K562 (cell line): ENCODE measurements around the gene GBP7. TPM values are rescaled to one million over a fixed set of nuclear protein-coding genes. Genes with fewer than 3 reads are reported as not detected.

Source experiments
- CCAR2 ChIP-seq: fragments of 200-400 bp; formaldehyde crosslinking; IDR thresholded peaks from 2 replicates; pipeline ENCODE4 v1.6.1; 2017; ENCODE audit warnings: mild to moderate bottlenecking, low read depth, low read length
- CCNT2 ChIP-seq: IDR thresholded peaks from 2 replicates; pipeline ENCODE4 v1.6.1; 2011; ENCODE audit warnings: borderline replicate concordance, low read depth, mild to moderate bottlenecking, moderate library complexity, mixed read lengths, low read length; ENCODE audit not compliant: insufficient read length; ENCODE audit errors: extremely low read depth
- COPS2 ChIP-seq: fragments of 450-650 bp; conservative IDR thresholded peaks from 2 replicates; pipeline ENCODE4 v1.6.1; 2016; ENCODE audit warnings: mild to moderate bottlenecking, moderate library complexity
- E2F3 ChIP-seq: fragments of 250-450 bp; sonication (Bioruptor Pico); IDR thresholded peaks from 2 replicates; pipeline ENCODE4 v1.4.0; 2020; ENCODE audit warnings: mild to moderate bottlenecking
- NFE2 ChIP-seq: IDR thresholded peaks from 2 replicates; pipeline ENCODE4 v1.6.1; 2014; ENCODE audit warnings: antibody characterized with exemption, low read depth
- NFRKB ChIP-seq: fragments of 450-650 bp; IDR thresholded peaks from 2 replicates; pipeline ENCODE4 v1.6.1; 2016; ENCODE audit warnings: low read depth
- PPARD ChIP-seq: fragments of 250-450 bp; sonication (Bioruptor Pico); IDR thresholded peaks from 2 replicates; pipeline ENCODE4 v1.8.0; 2022; ENCODE audit warnings: inconsistent platforms, mild to moderate bottlenecking, moderate library complexity
- RBBP5 ChIP-seq: fragments of 200-600 bp; sonication (generic); IDR thresholded peaks from 2 replicates; pipeline ENCODE4 v1.6.1; 2012; ENCODE audit warnings: borderline replicate concordance, mild to moderate bottlenecking, low read length, control low read depth, inconsistent platforms; ENCODE audit not compliant: insufficient read depth, poor library complexity, severe bottlenecking
- ZNF431 ChIP-seq: sonication (generic); formaldehyde crosslinking; IDR thresholded peaks from 2 replicates; pipeline ENCODE4 v1.8.0; 2022; ENCODE audit warnings: mild to moderate bottlenecking, missing genetic modification reagents
- polyA plus RNA-seq, 8 experiments: library from polyadenylated mRNA; depleted of rRNA in 4 of 8; stranded (reverse) in 5 of 8; unstranded in 3 of 8; fragments of >200 nt; fragmentation: Nextera tagmentation in 2 of 8; fragmentation: Illumina TruSeq in 1 of 8; extraction: Ambion mirVana in 2 of 8; extraction: Trizol in 1 of 8; gene quantifications; 2 replicates each; pipeline versions ENCODE4 v1.2.1 to v1.2.3, GENCODE V29; 2011 to 2014; ENCODE audit warnings: inconsistent platforms in 1 of 8, missing spikeins in 1 of 8
- total RNA-seq, 7 experiments: library from RNA; depleted of rRNA in 6 of 7; stranded (reverse); fragments of >200 nt in 6 of 7; fragmentation: Illumina TruSeq in 2 of 7; extraction: Trizol in 2 of 7; gene quantifications; 2 replicates each; pipeline versions ENCODE4 v1.2.1 to v1.2.3, GENCODE V29; 2011 to 2021; ENCODE audit warnings: low replicate concordance in 1 of 7
- TF ChIP-seq, protein P1 (sequence below): IDR thresholded peaks from 2 replicates; pipeline ENCODE4 v1.6.1; 2012; ENCODE audit warnings: low read depth, low read length, improper control_type of control experiment, borderline replicate concordance
- TF ChIP-seq, protein P2 (sequence below): fragments of 450-650 bp; IDR thresholded peaks from 2 replicates; pipeline ENCODE4 v1.6.1; 2016; ENCODE audit warnings: mild to moderate bottlenecking, moderate library complexity
- TF ChIP-seq, protein P3 (sequence below): fragments of 250-450 bp; sonication (Bioruptor Pico); IDR thresholded peaks from 2 replicates; pipeline ENCODE4 v1.8.0; 2021; ENCODE audit warnings: moderate library complexity, mild to moderate bottlenecking, inconsistent platforms
- TF ChIP-seq, protein P4 (sequence below): fragments of 250-450 bp; sonication (Bioruptor Pico); IDR thresholded peaks from 2 replicates; pipeline ENCODE4 v1.9.0; 2021; ENCODE audit warnings: mild to moderate bottlenecking, inconsistent platforms

The GBP7 gene
- total and polyA plus RNA-seq, 9 of the 15 experiments (the other 6 are each of a cell fraction or from before 2014, with no cell fraction given): 0.03 TPM; not detected in 8

DNA sequence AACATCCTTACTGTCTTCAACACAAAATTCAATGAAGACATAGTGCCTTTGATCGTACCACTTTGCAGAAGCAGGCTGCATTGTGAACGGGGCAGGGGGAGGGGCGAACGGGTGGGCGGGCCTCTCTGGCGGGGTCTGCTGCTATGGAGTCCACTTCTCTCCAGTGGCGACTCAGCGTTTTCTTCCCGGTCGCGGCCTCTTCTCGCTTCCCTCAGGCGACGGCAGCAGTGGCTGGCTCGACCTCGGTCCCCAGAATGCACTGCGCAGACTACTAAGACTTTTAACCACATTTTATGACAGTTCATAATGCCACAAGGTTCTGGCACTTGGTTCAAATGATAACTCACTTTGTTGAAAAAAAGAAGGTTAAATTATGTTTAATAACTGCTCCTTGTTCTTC lies 71.1 kb downstream of the GBP7 start (continued):
- TF ChIP-seq, protein P1, sequence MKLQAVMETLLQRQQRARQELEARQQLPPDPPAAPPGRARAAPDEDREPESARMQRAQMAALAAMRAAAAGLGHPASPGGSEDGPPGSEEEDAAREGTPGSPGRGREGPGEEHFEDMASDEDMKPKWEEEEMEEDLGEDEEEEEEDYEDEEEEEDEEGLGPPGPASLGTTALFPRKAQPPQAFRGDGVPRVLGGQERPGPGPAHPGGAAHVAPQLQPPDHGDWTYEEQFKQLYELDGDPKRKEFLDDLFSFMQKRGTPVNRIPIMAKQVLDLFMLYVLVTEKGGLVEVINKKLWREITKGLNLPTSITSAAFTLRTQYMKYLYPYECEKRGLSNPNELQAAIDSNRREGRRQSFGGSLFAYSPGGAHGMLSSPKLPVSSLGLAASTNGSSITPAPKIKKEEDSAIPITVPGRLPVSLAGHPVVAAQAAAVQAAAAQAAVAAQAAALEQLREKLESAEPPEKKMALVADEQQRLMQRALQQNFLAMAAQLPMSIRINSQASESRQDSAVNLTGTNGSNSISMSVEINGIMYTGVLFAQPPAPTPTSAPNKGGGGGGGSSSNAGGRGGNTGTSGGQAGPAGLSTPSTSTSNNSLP: no peak
- TF ChIP-seq, protein P2, sequence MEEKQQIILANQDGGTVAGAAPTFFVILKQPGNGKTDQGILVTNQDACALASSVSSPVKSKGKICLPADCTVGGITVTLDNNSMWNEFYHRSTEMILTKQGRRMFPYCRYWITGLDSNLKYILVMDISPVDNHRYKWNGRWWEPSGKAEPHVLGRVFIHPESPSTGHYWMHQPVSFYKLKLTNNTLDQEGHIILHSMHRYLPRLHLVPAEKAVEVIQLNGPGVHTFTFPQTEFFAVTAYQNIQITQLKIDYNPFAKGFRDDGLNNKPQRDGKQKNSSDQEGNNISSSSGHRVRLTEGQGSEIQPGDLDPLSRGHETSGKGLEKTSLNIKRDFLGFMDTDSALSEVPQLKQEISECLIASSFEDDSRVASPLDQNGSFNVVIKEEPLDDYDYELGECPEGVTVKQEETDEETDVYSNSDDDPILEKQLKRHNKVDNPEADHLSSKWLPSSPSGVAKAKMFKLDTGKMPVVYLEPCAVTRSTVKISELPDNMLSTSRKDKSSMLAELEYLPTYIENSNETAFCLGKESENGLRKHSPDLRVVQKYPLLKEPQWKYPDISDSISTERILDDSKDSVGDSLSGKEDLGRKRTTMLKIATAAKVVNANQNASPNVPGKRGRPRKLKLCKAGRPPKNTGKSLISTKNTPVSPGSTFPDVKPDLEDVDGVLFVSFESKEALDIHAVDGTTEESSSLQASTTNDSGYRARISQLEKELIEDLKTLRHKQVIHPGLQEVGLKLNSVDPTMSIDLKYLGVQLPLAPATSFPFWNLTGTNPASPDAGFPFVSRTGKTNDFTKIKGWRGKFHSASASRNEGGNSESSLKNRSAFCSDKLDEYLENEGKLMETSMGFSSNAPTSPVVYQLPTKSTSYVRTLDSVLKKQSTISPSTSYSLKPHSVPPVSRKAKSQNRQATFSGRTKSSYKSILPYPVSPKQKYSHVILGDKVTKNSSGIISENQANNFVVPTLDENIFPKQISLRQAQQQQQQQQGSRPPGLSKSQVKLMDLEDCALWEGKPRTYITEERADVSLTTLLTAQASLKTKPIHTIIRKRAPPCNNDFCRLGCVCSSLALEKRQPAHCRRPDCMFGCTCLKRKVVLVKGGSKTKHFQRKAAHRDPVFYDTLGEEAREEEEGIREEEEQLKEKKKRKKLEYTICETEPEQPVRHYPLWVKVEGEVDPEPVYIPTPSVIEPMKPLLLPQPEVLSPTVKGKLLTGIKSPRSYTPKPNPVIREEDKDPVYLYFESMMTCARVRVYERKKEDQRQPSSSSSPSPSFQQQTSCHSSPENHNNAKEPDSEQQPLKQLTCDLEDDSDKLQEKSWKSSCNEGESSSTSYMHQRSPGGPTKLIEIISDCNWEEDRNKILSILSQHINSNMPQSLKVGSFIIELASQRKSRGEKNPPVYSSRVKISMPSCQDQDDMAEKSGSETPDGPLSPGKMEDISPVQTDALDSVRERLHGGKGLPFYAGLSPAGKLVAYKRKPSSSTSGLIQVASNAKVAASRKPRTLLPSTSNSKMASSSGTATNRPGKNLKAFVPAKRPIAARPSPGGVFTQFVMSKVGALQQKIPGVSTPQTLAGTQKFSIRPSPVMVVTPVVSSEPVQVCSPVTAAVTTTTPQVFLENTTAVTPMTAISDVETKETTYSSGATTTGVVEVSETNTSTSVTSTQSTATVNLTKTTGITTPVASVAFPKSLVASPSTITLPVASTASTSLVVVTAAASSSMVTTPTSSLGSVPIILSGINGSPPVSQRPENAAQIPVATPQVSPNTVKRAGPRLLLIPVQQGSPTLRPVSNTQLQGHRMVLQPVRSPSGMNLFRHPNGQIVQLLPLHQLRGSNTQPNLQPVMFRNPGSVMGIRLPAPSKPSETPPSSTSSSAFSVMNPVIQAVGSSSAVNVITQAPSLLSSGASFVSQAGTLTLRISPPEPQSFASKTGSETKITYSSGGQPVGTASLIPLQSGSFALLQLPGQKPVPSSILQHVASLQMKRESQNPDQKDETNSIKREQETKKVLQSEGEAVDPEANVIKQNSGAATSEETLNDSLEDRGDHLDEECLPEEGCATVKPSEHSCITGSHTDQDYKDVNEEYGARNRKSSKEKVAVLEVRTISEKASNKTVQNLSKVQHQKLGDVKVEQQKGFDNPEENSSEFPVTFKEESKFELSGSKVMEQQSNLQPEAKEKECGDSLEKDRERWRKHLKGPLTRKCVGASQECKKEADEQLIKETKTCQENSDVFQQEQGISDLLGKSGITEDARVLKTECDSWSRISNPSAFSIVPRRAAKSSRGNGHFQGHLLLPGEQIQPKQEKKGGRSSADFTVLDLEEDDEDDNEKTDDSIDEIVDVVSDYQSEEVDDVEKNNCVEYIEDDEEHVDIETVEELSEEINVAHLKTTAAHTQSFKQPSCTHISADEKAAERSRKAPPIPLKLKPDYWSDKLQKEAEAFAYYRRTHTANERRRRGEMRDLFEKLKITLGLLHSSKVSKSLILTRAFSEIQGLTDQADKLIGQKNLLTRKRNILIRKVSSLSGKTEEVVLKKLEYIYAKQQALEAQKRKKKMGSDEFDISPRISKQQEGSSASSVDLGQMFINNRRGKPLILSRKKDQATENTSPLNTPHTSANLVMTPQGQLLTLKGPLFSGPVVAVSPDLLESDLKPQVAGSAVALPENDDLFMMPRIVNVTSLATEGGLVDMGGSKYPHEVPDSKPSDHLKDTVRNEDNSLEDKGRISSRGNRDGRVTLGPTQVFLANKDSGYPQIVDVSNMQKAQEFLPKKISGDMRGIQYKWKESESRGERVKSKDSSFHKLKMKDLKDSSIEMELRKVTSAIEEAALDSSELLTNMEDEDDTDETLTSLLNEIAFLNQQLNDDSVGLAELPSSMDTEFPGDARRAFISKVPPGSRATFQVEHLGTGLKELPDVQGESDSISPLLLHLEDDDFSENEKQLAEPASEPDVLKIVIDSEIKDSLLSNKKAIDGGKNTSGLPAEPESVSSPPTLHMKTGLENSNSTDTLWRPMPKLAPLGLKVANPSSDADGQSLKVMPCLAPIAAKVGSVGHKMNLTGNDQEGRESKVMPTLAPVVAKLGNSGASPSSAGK: peak; percentile 18; the same call in 1 of the 2 replicates
- no peak for TF ChIP-seq ZNF431 (CRISPR knock-in tag)
- TF ChIP-seq NFE2: peak; percentile 55
- TF ChIP-seq E2F3 (CRISPR knock-in tag): no peak
- TF ChIP-seq RBBP5: no peak
- TF ChIP-seq, protein P3, sequence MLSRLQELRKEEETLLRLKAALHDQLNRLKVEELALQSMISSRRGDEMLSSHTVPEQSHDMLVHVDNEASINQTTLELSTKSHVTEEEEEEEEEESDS (CRISPR knock-in tag): no peak
- no peak for TF ChIP-seq CCAR2
- no peak for TF ChIP-seq PPARD (CRISPR knock-in tag)
- no peak for TF ChIP-seq NFRKB
- no peak for TF ChIP-seq COPS2
- no peak for TF ChIP-seq CCNT2
- TF ChIP-seq, protein P4, sequence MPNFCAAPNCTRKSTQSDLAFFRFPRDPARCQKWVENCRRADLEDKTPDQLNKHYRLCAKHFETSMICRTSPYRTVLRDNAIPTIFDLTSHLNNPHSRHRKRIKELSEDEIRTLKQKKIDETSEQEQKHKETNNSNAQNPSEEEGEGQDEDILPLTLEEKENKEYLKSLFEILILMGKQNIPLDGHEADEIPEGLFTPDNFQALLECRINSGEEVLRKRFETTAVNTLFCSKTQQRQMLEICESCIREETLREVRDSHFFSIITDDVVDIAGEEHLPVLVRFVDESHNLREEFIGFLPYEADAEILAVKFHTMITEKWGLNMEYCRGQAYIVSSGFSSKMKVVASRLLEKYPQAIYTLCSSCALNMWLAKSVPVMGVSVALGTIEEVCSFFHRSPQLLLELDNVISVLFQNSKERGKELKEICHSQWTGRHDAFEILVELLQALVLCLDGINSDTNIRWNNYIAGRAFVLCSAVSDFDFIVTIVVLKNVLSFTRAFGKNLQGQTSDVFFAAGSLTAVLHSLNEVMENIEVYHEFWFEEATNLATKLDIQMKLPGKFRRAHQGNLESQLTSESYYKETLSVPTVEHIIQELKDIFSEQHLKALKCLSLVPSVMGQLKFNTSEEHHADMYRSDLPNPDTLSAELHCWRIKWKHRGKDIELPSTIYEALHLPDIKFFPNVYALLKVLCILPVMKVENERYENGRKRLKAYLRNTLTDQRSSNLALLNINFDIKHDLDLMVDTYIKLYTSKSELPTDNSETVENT (CRISPR knock-in tag): no peak
